Measurements from ENCODE around the gene KIF1B. TPM values are rescaled to one million over a fixed set of nuclear protein-coding genes. Genes with fewer than 3 reads are reported as not detected.
"Not testable (repeated sequence)": the region's sequence is repeated elsewhere in the genome, so short reads cannot be mapped to it uniquely, and the experiment has no call there.

Gene KIF1B
- polyA plus RNA-seq, 1 donor from 2014 or later: 1.8 TPM

GRCh38 chr1:10242135-10242534 lies 31.8 kb downstream of the KIF1B start:
- peak overlapping the region in 1 of 4 donors; percentile 54 for H3K4me3 Mint-ChIP-seq
- no peak overlapping the region for H3K27ac Mint-ChIP-seq
- H3K27me3 Mint-ChIP-seq: no peaks in the 10 kb centered on the region
- H3K4me1 Mint-ChIP-seq: peaks cover 10 to 18% (median 13%) of the 10 kb centered on the region in 3 donors
- peaks cover 5% of the 10 kb centered on the region for H3K36me3 Mint-ChIP-seq
- no peaks in the 10 kb centered on the region for H3K9me3 Mint-ChIP-seq

GRCh38 chr1:10242811-10243210 lies 32.4 kb downstream of the KIF1B start:
- H3K4me1 Mint-ChIP-seq: peaks cover 6 to 14% (median 9%) of the 10 kb centered on the region in 3 donors
- no peak overlapping the region for H3K27ac Mint-ChIP-seq
- H3K4me3 Mint-ChIP-seq: peak overlapping the region in 2 of 4 donors; percentile 57 to 63
- no peaks in the 10 kb centered on the region for H3K9me3 Mint-ChIP-seq
- peaks cover 2% of the 10 kb centered on the region for H3K36me3 Mint-ChIP-seq
- no peaks in the 10 kb centered on the region for H3K27me3 Mint-ChIP-seq

GRCh38 chr1:10245674-10246073 lies 35.3 kb downstream of the KIF1B start:
- H3K27ac Mint-ChIP-seq: no peak overlapping the region
- H3K27me3 Mint-ChIP-seq: no peaks in the 10 kb centered on the region
- H3K9me3 Mint-ChIP-seq: no peaks in the 10 kb centered on the region
- peaks cover 6 to 14% (median 9%) of the 10 kb centered on the region in 3 donors for H3K4me1 Mint-ChIP-seq
- H3K36me3 Mint-ChIP-seq: peaks cover 5% of the 10 kb centered on the region
- no peak overlapping the region for H3K4me3 Mint-ChIP-seq

DNA sequence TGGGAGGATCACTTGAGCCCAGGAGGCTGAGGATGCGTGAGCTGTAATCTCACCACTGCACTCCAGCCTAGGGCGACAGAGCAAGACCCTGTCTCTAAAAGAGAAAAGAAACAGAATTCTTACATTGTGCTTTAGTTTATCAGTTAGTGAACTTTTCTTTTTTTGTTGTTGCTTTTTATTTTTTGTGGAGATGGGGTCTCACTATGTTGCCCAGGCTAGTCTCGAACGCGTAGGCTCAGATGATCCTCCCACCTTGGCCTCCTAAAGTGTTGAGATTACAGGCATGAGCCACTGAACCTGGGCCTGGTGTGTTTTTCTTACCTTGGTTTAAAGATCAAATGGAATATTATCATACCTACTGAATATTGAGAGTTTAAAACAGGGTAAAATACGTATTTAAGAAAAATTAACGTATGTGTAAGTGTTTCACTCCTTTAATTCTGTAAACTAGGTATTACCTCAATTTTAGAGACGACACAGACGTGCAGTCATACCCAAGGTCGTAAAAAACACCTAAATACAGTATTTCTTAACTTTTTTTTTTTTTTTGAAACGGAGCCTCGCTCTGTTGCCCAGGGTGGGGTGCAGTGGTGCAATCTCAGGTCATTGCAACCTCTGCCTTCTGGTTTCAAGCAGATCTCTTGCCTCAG lies 39.6 kb downstream of the KIF1B start:
- no peaks in the 10 kb centered on the region for H3K9me3 Mint-ChIP-seq
- H3K4me3 Mint-ChIP-seq: no peak overlapping the region
- H3K27ac Mint-ChIP-seq: no peak overlapping the region
- no peaks in the 10 kb centered on the region for H3K4me1 Mint-ChIP-seq
- H3K27me3 Mint-ChIP-seq: no peaks in the 10 kb centered on the region
- peaks cover 2% of the 10 kb centered on the region for H3K36me3 Mint-ChIP-seq

GRCh38 chr1:10250663-10251062 lies 40.3 kb downstream of the KIF1B start:
- Mint-ChIP-seq H3K27me3 (no peaks in the 10 kb centered on the region), H3K27ac (no peak overlapping the region), H3K36me3 (peaks cover 2% of the 10 kb centered on the region), H3K4me1 (no peaks in the 10 kb centered on the region), H3K9me3 (no peaks in the 10 kb centered on the region), H3K4me3 (no peak overlapping the region)

GRCh38 chr1:10251325-10252108 lies 41.1 kb downstream of the KIF1B start:
- H3K4me3 Mint-ChIP-seq, H3K27ac Mint-ChIP-seq, H3K4me1 Mint-ChIP-seq, H3K9me3 Mint-ChIP-seq, H3K36me3 Mint-ChIP-seq, H3K27me3 Mint-ChIP-seq: not testable (repeated sequence)

GRCh38 chr1:10252508-10252907 lies 42.1 kb downstream of the KIF1B start:
- no peaks in the 10 kb centered on the region for H3K9me3 Mint-ChIP-seq
- no peaks in the 10 kb centered on the region for H3K27me3 Mint-ChIP-seq
- H3K27ac Mint-ChIP-seq: peak overlapping the region in 1 of 3 donors; percentile 31
- H3K36me3 Mint-ChIP-seq: peaks cover 7% of the 10 kb centered on the region
- no peak overlapping the region for H3K4me3 Mint-ChIP-seq
- H3K4me1 Mint-ChIP-seq: no peaks in the 10 kb centered on the region

DNA sequence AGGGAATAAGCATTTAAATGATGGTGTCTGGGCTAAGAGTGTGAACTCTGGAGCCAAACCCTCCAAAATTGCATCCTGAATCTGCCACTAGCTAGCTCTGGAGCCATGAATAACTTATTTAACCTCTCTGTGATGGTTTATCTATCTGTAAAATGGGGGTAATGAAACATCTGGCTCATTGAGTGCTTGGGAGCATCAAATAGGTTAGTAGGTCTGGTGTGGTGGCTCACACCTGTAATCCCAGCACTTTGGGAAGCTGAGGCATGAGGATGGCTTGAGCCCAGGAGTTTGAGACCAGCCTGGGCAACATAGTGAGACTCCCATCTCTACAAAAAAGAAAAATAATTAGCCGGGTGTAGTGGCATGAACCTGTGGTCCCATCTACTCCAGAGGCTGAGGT lies 42.8 kb downstream of the KIF1B start:
- Mint-ChIP-seq H3K36me3 (peaks cover 8% of the 10 kb centered on the region), H3K27me3 (no peaks in the 10 kb centered on the region), H3K4me3 (no peak overlapping the region), H3K9me3 (no peaks in the 10 kb centered on the region), H3K4me1 (no peaks in the 10 kb centered on the region), H3K27ac (peak overlapping the region in 1 of 3 donors; percentile 72)

DNA sequence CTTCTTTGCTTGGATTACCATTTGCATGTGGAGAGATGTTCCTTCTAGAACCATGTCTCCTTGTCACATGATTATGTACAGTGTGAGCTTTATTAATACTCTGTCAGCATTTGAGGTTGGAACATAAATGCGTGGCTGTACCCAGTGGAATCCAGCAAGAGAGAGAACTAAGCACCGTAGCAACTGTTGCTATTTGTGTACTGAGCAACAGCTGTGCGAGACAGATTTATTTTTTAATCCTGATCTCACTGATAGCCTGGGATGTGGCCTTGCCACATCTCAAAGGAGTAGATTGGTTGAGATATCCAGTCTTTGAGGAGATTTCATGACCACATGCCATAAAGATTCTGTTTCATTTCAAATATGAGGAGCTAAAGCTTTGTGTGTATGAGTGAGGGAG lies 43.4 kb downstream of the KIF1B start:
- Mint-ChIP-seq H3K36me3 (peaks cover 8% of the 10 kb centered on the region), H3K4me1 (no peaks in the 10 kb centered on the region), H3K9me3 (no peaks in the 10 kb centered on the region), H3K4me3 (no peak overlapping the region), H3K27ac (peak overlapping the region in 1 of 3 donors; percentile 72), H3K27me3 (no peaks in the 10 kb centered on the region)

DNA sequence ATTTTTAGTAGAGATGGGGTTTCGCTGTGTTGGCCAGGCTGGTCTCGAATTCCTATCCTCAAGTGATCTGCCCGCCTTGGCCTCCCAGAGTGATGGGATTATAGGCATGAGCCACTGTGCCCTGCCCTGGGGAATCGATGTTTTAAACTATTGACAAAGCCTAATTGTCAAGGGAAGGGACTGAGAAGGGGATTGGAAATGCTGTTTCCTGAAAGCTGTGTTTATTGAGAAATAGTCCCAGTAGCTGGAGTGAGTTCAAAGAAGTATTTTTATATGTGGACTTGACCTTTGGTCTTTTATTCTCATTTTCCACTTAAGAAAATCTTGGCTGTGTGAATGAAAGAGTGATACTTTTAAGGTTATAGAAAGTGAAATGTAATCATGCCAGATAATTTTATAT lies 47.5 kb downstream of the KIF1B start:
- H3K27ac Mint-ChIP-seq: no peak overlapping the region
- H3K9me3 Mint-ChIP-seq: no peaks in the 10 kb centered on the region
- H3K27me3 Mint-ChIP-seq: no peaks in the 10 kb centered on the region
- H3K4me3 Mint-ChIP-seq: no peak overlapping the region
- H3K36me3 Mint-ChIP-seq: peaks cover 6% of the 10 kb centered on the region
- no peaks in the 10 kb centered on the region for H3K4me1 Mint-ChIP-seq

GRCh38 chr1:10259547-10259946 lies 49.2 kb downstream of the KIF1B start:
- not testable (repeated sequence) for H3K27ac Mint-ChIP-seq, H3K9me3 Mint-ChIP-seq, H3K27me3 Mint-ChIP-seq, H3K4me3 Mint-ChIP-seq
- peaks cover 11% of the 10 kb centered on the region for H3K36me3 Mint-ChIP-seq
- H3K4me1 Mint-ChIP-seq: peaks cover 8 to 11% (median 8%) of the 10 kb centered on the region in 3 donors

DNA sequence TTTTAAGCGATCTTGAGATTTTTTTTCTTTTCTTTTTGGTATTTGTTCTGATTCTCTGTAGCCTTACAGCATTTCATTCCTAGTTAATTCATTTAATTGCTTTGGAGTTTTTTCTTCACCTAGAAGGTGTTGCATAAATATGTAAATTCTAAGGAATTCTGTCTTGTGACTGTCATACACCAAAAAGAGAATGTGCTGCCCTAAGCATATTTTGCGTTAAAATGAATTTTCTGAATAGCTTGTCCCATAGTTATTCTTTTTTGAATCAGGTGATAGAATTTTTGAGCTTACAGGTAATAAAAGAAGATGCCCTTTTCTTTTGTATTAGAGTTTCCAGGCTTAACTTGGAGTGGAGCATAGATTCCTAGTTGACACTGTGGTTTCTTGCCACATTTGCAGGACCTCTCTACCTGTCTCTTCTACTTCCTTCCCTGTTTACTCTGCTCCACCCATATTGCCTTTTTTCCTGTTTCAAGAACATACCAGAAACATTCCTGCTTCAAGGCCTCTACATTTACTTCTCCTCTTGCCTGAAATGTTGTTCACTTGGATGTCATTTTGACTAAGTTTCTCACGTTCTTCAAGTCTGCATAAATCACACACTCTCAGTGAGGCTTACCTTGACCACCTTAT lies 53.2 kb downstream of the KIF1B start:
- Mint-ChIP-seq H3K4me1 (peaks cover 8 to 11% (median 8%) of the 10 kb centered on the region in 3 donors), H3K4me3 (peak overlapping the region in 1 of 4 donors; percentile 7), H3K36me3 (peaks cover 8% of the 10 kb centered on the region), H3K27me3 (no peaks in the 10 kb centered on the region), H3K27ac (peak overlapping the region in 1 of 3 donors; percentile 14), H3K9me3 (no peaks in the 10 kb centered on the region)

GRCh38 chr1:10265027-10265426 lies 54.7 kb downstream of the KIF1B start:
- peaks cover 8 to 11% (median 8%) of the 10 kb centered on the region in 3 donors for H3K4me1 Mint-ChIP-seq
- no peak overlapping the region for H3K4me3 Mint-ChIP-seq
- no peaks in the 10 kb centered on the region for H3K9me3 Mint-ChIP-seq
- H3K27ac Mint-ChIP-seq: no peak overlapping the region
- H3K27me3 Mint-ChIP-seq: no peaks in the 10 kb centered on the region
- H3K36me3 Mint-ChIP-seq: peaks cover 8% of the 10 kb centered on the region

DNA sequence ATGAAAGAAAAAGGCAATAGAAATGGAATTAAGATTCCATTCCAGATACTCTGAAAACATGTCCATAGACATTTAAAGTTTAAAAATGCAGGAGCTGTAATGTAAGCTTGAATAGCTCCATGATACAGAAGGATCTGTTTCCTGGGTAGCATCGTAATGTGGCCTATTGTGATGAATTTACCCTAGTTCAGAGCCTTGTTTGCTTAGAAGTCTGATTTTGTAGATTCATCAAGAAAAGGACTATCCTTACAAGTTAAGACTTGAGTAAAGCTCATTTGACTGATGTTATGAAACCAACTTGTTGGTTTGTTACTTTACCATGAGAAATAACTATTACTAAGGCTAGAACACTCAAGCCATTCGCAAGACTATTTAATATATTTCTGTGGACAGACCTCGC lies 55.5 kb downstream of the KIF1B start:
- Mint-ChIP-seq H3K27me3 (no peaks in the 10 kb centered on the region), H3K36me3 (peaks cover 8% of the 10 kb centered on the region), H3K9me3 (no peaks in the 10 kb centered on the region), H3K4me3 (no peak overlapping the region), H3K4me1 (peaks cover 8 to 11% (median 8%) of the 10 kb centered on the region in 3 donors), H3K27ac (no peak overlapping the region)

DNA sequence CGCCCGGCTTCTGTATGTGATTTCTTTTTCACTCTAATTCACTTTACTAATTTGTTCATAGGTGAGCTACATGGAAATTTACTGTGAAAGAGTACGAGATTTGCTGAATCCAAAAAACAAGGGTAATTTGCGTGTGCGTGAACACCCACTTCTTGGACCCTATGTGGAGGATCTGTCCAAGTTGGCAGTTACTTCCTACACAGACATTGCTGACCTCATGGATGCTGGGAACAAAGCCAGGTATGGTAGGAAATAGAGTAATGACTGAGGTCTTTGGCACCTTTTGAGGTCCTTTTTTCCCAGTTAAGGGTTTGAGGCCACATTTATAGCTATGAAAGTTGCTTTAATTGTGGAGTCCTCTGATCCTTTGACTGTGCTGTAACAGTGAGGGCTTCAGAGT lies 56.9 kb downstream of the KIF1B start:
- H3K9me3 Mint-ChIP-seq: no peaks in the 10 kb centered on the region
- no peak overlapping the region for H3K27ac Mint-ChIP-seq
- no peaks in the 10 kb centered on the region for H3K27me3 Mint-ChIP-seq
- H3K36me3 Mint-ChIP-seq: peaks cover 8% of the 10 kb centered on the region
- H3K4me3 Mint-ChIP-seq: no peak overlapping the region
- H3K4me1 Mint-ChIP-seq: peaks cover 8 to 11% (median 8%) of the 10 kb centered on the region in 3 donors

Measured in IgD-negative memory B cell (primary cell).